GM23248 (cell line): ENCODE results near the gene ZMYND11. TPM values are rescaled to one million over a fixed set of nuclear protein-coding genes. Genes with fewer than 3 reads are reported as not detected.
A peak's percentile ranks its signal among the peaks of the same experiment; 100 is the strongest.

Experiments used
- DNase-seq: peaks from one replicate; pipeline ENCODE4 v3.0.0-alpha.2; 2015
- H2AFZ ChIP-seq: fragments of 200-600 bp; sonication (generic); 2 replicates; pipeline ENCODE4 v1.6.1; 2016; ENCODE audit warnings: antibody characterized with exemption
- H3F3A ChIP-seq: fragments of 200-600 bp; sonication (generic); 2 replicates; pipeline ENCODE4 v1.6.1; 2016; ENCODE audit warnings: mild to moderate bottlenecking, antibody characterized with exemption, mixed run types; ENCODE audit not compliant: insufficient read depth
- H3K27ac ChIP-seq: fragments of 200-600 bp; sonication (generic); 2 replicates; pipeline ENCODE4 v1.5.1; 2016; ENCODE audit warnings: mild to moderate bottlenecking
- H3K27me3 ChIP-seq: fragments of 200-600 bp; sonication (generic); replicated peaks from 2 replicates; pipeline ENCODE4 v1.6.1; 2016; ENCODE audit warnings: mild to moderate bottlenecking; ENCODE audit not compliant: insufficient read depth
- H3K36me3 ChIP-seq: fragments of 200-600 bp; sonication (generic); 2 replicates; pipeline ENCODE4 v1.6.1; 2016; ENCODE audit warnings: low read depth, mild to moderate bottlenecking
- H3K4me1 ChIP-seq: fragments of 200-600 bp; sonication (generic); 2 replicates; pipeline ENCODE4 v1.6.1; 2016; ENCODE audit warnings: mild to moderate bottlenecking; ENCODE audit not compliant: insufficient read depth
- H3K4me2 ChIP-seq: fragments of 200-600 bp; sonication (generic); one replicate; pipeline ENCODE4 v1.6.1; 2016; ENCODE audit warnings: mild to moderate bottlenecking; ENCODE audit not compliant: unreplicated experiment
- H3K4me3 ChIP-seq: fragments of 200-600 bp; sonication (generic); 2 replicates; pipeline ENCODE4 v1.5.1; 2016; ENCODE audit warnings: mild to moderate bottlenecking
- H3K79me2 ChIP-seq: fragments of 200-600 bp; sonication (generic); 2 replicates; pipeline ENCODE4 v1.6.1; 2016; ENCODE audit warnings: mild to moderate bottlenecking; ENCODE audit not compliant: insufficient read depth
- H3K9ac ChIP-seq: fragments of 200-600 bp; sonication (generic); 2 replicates; pipeline ENCODE4 v1.6.1; 2016; ENCODE audit warnings: mild to moderate bottlenecking
- H3K9me2 ChIP-seq: fragments of 200-600 bp; sonication (generic); 2 replicates; pipeline ENCODE4 v1.6.1; 2016; ENCODE audit warnings: mixed run types, mild to moderate bottlenecking, moderate library complexity; ENCODE audit not compliant: insufficient read depth
- H3K9me3 ChIP-seq: fragments of 200-600 bp; sonication (generic); one replicate; pipeline ENCODE4 v1.6.1; 2017; ENCODE audit warnings: low read depth
- H4K20me1 ChIP-seq: fragments of 200-600 bp; sonication (generic); 2 replicates; pipeline ENCODE4 v1.6.0; 2016; ENCODE audit not compliant: insufficient read depth
- EZH2 ChIP-seq: fragments of 200-600 bp; sonication (generic); IDR thresholded peaks from 2 replicates; pipeline ENCODE4 v1.6.1; 2018; ENCODE audit warnings: antibody characterized with exemption, mild to moderate bottlenecking; ENCODE audit not compliant: insufficient read depth, poor library complexity, severe bottlenecking
- EZH2phosphoT487 ChIP-seq: fragments of 200-600 bp; sonication (generic); IDR thresholded peaks from 2 replicates; pipeline ENCODE4 v1.6.1; 2018; ENCODE audit warnings: antibody characterized with exemption, moderate library complexity, mild to moderate bottlenecking, low read depth; ENCODE audit not compliant: insufficient read depth
- WGBS, 2 experiments: methylation state at CpG; one replicate each; pipeline ENCODE4 v1.1.6; 2015 to 2017; ENCODE audit warnings: low lambda C conversion rate in 2 of 2, low coverage in 1 of 2; ENCODE audit errors: missing lambda C conversion rate in 2 of 2; 5-methylcytosine and 5-hydroxymethylcytosine counted together
- in situ Hi-C: fragments of 300-500 bp; cut with MboI; formaldehyde crosslinking; loops from 2 replicates; pipeline ENCODE4 v1.15.0; 2020
- polyA plus RNA-seq: library from polyadenylated mRNA; unstranded; fragments of >200 nt; fragmentation: Nextera tagmentation; extraction: Ambion mirVana; gene quantifications from 2 replicates; pipeline ENCODE4 v1.2.1, GENCODE V29; 2016
- total RNA-seq: library from RNA; depleted of rRNA; stranded (reverse); fragments of >200 nt; shearing (Covaris generic); gene quantifications from 2 replicates; pipeline ENCODE4 v1.2.3, GENCODE V29; 2014

The ZMYND11 gene
- total and polyA plus RNA-seq, 2 experiments from 2014 or later: 47.1 to 63.4 TPM

GRCh38 chr10:227014-227413, 91.8 kb downstream of the ZMYND11 start:
- peaks cover 14% of the 10 kb centered on the region for H3K4me1 ChIP-seq
- H3K27ac ChIP-seq: peak overlapping the region; percentile 54
- no peak overlapping the region for H3K4me3 ChIP-seq
- peak; percentile 84 for DNase-seq
- H2AFZ ChIP-seq: no peak overlapping the region
- H3K36me3 ChIP-seq: no peaks in the 10 kb centered on the region
- H3K9me3 ChIP-seq: no peaks in the 10 kb centered on the region
- H3F3A ChIP-seq: peaks cover 16% of the 10 kb centered on the region; the same call in 1 of the 2 replicates
- in situ Hi-C loops: no loop called here
- no peak overlapping the region for H3K9ac ChIP-seq
- 2 to 5% methylated on average over 2 of the region's 2 CpGs for WGBS, 2 experiments
- H4K20me1 ChIP-seq: no peaks in the 10 kb centered on the region
- TF ChIP-seq EZH2phosphoT487: no peak
- no peak for TF ChIP-seq EZH2
- H3K79me2 ChIP-seq: peaks cover 35% of the 10 kb centered on the region
- no peaks in the 10 kb centered on the region for H3K9me2 ChIP-seq
- H3K27me3 ChIP-seq: no peaks in the 10 kb centered on the region
- peak overlapping the region; percentile 39 for H3K4me2 ChIP-seq

GRCh38 chr10:228366-228765, 93.1 kb downstream of the ZMYND11 start:
- H2AFZ ChIP-seq: no peak overlapping the region
- no peaks in the 10 kb centered on the region for H3K9me3 ChIP-seq
- no peaks in the 10 kb centered on the region for H3K36me3 ChIP-seq
- no peak overlapping the region for H3K9ac ChIP-seq
- no peaks in the 10 kb centered on the region for H3K27me3 ChIP-seq
- H3K4me3 ChIP-seq: no peak overlapping the region
- H3K79me2 ChIP-seq: peaks cover 25% of the 10 kb centered on the region
- WGBS, 2 experiments: 83 to 88% methylated on average over 6 of the region's 6 CpGs
- in situ Hi-C loops: no loop called here
- no peaks in the 10 kb centered on the region for H3K9me2 ChIP-seq
- H4K20me1 ChIP-seq: no peaks in the 10 kb centered on the region
- no peak for DNase-seq
- TF ChIP-seq EZH2phosphoT487: no peak
- no peak for TF ChIP-seq EZH2
- no peak overlapping the region for H3K4me2 ChIP-seq
- no peak overlapping the region for H3K27ac ChIP-seq
- H3F3A ChIP-seq: peaks cover 16% of the 10 kb centered on the region; the same call in 1 of the 2 replicates
- peaks cover 14% of the 10 kb centered on the region for H3K4me1 ChIP-seq

- H3K4me3 ChIP-seq: no peak overlapping the region
- peaks cover 18% of the 10 kb centered on the region; the same call in 1 of the 2 replicates for H3F3A ChIP-seq
- no peak overlapping the region for H3K9ac ChIP-seq
- H3K79me2 ChIP-seq: peaks cover 16% of the 10 kb centered on the region
- H3K27me3 ChIP-seq: no peaks in the 10 kb centered on the region
- no peaks in the 10 kb centered on the region for H4K20me1 ChIP-seq
- H3K4me2 ChIP-seq: no peak overlapping the region
- TF ChIP-seq EZH2phosphoT487 (no peak), EZH2 (no peak)
- peak; percentile 22 for DNase-seq
- H3K27ac ChIP-seq: no peak overlapping the region
- H3K36me3 ChIP-seq: no peaks in the 10 kb centered on the region
- in situ Hi-C loops: no loop called here
- 92 to 93% methylated on average over 9 of the region's 9 CpGs for whole genome bisulfite sequencing, 2 experiments
- H2AFZ ChIP-seq: no peak overlapping the region
- H3K9me2 ChIP-seq: no peaks in the 10 kb centered on the region
- H3K4me1 ChIP-seq: peaks cover 15% of the 10 kb centered on the region
- H3K9me3 ChIP-seq: no peaks in the 10 kb centered on the region
Measured at GRCh38 chr10:230758-231157, 95.5 kb downstream of the ZMYND11 start.

- Histone ChIP-seq H4K20me1 (no peaks in the 10 kb centered on the region), H3K9ac (no peak overlapping the region), H2AFZ (no peak overlapping the region), H3K9me2 (no peaks in the 10 kb centered on the region), H3F3A (peaks cover 10% of the 10 kb centered on the region; the same call in 1 of the 2 replicates), H3K27ac (no peak overlapping the region), H3K4me1 (peaks cover 12% of the 10 kb centered on the region), H3K79me2 (peaks cover 16% of the 10 kb centered on the region), H3K36me3 (no peaks in the 10 kb centered on the region), H3K27me3 (no peaks in the 10 kb centered on the region), H3K9me3 (no peaks in the 10 kb centered on the region), H3K4me3 (no peak overlapping the region), H3K4me2 (no peak overlapping the region)
- in situ Hi-C loops: no loop called here
- no peak for TF ChIP-seq EZH2
- no peak for TF ChIP-seq EZH2phosphoT487
- no peak for DNase-seq
- WGBS, 2 experiments: 100% methylated on average over 3 of the region's 3 CpGs
Measured at GRCh38 chr10:232061-232460, 96.8 kb downstream of the ZMYND11 start.

- Histone ChIP-seq H3K9me3 (no peaks in the 10 kb centered on the region), H4K20me1 (no peaks in the 10 kb centered on the region), H3K36me3 (no peaks in the 10 kb centered on the region), H3K4me1 (peaks cover 6% of the 10 kb centered on the region), H2AFZ (no peak overlapping the region), H3K27ac (no peak overlapping the region), H3K9ac (no peak overlapping the region), H3K79me2 (peaks cover 16% of the 10 kb centered on the region), H3F3A (peaks cover 3% of the 10 kb centered on the region; the same call in 1 of the 2 replicates), H3K4me2 (no peak overlapping the region), H3K9me2 (no peaks in the 10 kb centered on the region), H3K27me3 (no peaks in the 10 kb centered on the region), H3K4me3 (no peak overlapping the region)
- DNase-seq: no peak
- TF ChIP-seq EZH2phosphoT487: no peak
- TF ChIP-seq EZH2: no peak
- in situ Hi-C loops: no loop called here
- WGBS, 2 experiments: 96 to 98% methylated on average over 11 of the region's 11 CpGs
Measured at GRCh38 chr10:232878-233277, 97.6 kb downstream of the ZMYND11 start.
